Gastrocnemius medialis (tissue), 4 donors: ENCODE data around the gene DAD1. TPM values are rescaled to one million over a fixed set of nuclear protein-coding genes. Genes with fewer than 3 reads are reported as not detected.

Experiments
- ATAC-seq, 2 donors: fragments of 150-250 bp; one replicate each; pipeline ENCODE4 v1.9.1; 2016
- DNase-seq, 2 donors: peaks; one replicate each; pipeline ENCODE4 v3.0.0-alpha.2; 2019
- H3K27ac ChIP-seq, 4 donors: fragments of 200-600 bp; sonication (generic); 1 replicate in 1 of 4; 2 replicates in 3 of 4; pipeline ENCODE4 v1.5.1; 2016 to 2018; ENCODE audit warnings: mild to moderate bottlenecking in 2 of 4, moderate library complexity in 1 of 4
- H3K27me3 ChIP-seq, 3 donors: fragments of 200-600 bp; sonication (generic) in 2 of 3; 1 replicate in 1 of 3; 2 replicates in 2 of 3; pipeline versions ENCODE4 v1.5.1 to v1.6.0; 2016 to 2019; ENCODE audit warnings: mild to moderate bottlenecking in 1 of 3, moderate library complexity in 1 of 3
- H3K36me3 ChIP-seq, 2 donors: fragments of 200-600 bp; sonication (generic) in 1 of 2; one replicate each; pipeline ENCODE4 v1.5.1; 2017 to 2018
- H3K4me1 ChIP-seq, 2 donors: fragments of 200-600 bp; sonication (generic) in 1 of 2; one replicate each; pipeline ENCODE4 v1.5.1; 2016 to 2017; ENCODE audit warnings: mild to moderate bottlenecking in 2 of 2
- H3K4me3 ChIP-seq, 4 donors: fragments of 200-600 bp; sonication (generic) in 3 of 4; 1 replicate in 1 of 4; 2 replicates in 3 of 4; pipeline ENCODE4 v1.5.1; 2016 to 2019; ENCODE audit warnings: mild to moderate bottlenecking in 2 of 4
- H3K9me3 ChIP-seq, 3 donors: fragments of 200-600 bp; sonication (generic) in 2 of 3; 1 replicate in 1 of 3; 2 replicates in 2 of 3; pipeline ENCODE4 v1.5.1; 2016 to 2019
- POLR2A ChIP-seq, 2 donors: fragments of 450-650 bp; IDR thresholded peaks; one replicate each; pipeline ENCODE4 v1.6.1; 2017; ENCODE audit warnings: antibody characterized with exemption in 2 of 2, mild to moderate bottlenecking in 2 of 2, moderate library complexity in 2 of 2
- in situ Hi-C, 4 donors: fragments of 200-750 bp; cut with MboI; loops; one replicate each; pipeline versions ENCODE4 v1.15.0 to v1.8.0; 2017; ENCODE audit warnings: low sequenced_read_pairs in 4 of 4
- intact Hi-C: fragments of 100-400 bp; cut with DNase I; formaldehyde crosslinking; loops from one replicate; pipeline ENCODE4 v1.15.1; 2023; ENCODE audit warnings: low total_unique reads
- total RNA-seq, 4 donors: library from RNA; depleted of rRNA; stranded (reverse); fragments of >200 nt; gene quantifications; one replicate each; pipeline versions ENCODE4 v1.1.0 to v1.2.3, GENCODE V29; 2016
- TF ChIP-seq, protein P1 (sequence below), 5 experiments: fragments of 450-650 bp in 3 of 5; fragments of 200-600 bp in 2 of 5; sonication (generic) in 2 of 5; IDR thresholded peaks in 4 of 5; conservative IDR thresholded peaks in 1 of 5; 1 replicate in 4 of 5; 2 replicates in 1 of 5; pipeline ENCODE4 v1.5.1; 2016 to 2019; ENCODE audit warnings: antibody characterized with exemption in 5 of 5, mild to moderate bottlenecking in 3 of 5, moderate library complexity in 3 of 5

The DAD1 gene
- total RNA-seq, 4 donors from 2014 or later, result 155 to 257 (median 209) TPM

DNA sequence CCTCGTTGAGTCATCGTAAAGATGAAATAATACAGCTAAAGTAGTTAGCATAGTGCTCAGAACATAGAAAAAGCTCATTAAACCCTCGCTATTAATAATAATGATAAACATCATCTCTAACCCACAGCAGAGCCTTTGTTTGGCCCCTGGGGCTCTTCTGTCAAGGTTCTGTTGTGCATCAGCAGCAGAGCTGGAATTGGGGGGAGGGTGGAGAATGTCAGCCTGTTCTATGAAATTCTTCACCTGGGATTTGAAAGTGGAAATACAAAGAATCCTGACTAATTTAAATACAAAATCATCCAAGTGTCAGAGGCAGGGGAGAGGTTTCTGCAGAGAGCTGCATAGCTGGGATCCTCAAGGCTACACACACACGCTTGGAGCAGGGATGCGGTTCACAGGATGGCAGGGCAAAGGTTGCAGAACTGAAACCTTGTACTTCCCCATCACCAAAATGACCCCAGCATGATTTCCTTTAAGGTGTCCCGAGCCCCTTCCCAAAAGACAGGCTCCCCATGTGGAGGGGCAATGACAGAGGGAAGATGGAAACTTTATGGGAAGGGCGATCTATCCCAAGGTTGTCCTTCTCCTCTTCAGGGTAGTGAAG is 71.8 kb downstream of the DAD1 start:
- ATAC-seq (no peak), DNase-seq (no peak)
- Histone ChIP-seq H3K9me3 (no peaks in the 10 kb centered on the region), H3K27me3 (no peaks in the 10 kb centered on the region), H3K36me3 (no peaks in the 10 kb centered on the region), H3K4me1 (peaks cover 14 to 17% of the 10 kb centered on the region in 2 donors), H3K4me3 (no peak overlapping the region), H3K27ac (no peak overlapping the region)
- intact Hi-C loops (no loop called here), in situ Hi-C loops (no loop called here)
- no peak for TF ChIP-seq POLR2A (IDR thresholded peaks at IDR 0.05)
- TF ChIP-seq, protein P1, sequence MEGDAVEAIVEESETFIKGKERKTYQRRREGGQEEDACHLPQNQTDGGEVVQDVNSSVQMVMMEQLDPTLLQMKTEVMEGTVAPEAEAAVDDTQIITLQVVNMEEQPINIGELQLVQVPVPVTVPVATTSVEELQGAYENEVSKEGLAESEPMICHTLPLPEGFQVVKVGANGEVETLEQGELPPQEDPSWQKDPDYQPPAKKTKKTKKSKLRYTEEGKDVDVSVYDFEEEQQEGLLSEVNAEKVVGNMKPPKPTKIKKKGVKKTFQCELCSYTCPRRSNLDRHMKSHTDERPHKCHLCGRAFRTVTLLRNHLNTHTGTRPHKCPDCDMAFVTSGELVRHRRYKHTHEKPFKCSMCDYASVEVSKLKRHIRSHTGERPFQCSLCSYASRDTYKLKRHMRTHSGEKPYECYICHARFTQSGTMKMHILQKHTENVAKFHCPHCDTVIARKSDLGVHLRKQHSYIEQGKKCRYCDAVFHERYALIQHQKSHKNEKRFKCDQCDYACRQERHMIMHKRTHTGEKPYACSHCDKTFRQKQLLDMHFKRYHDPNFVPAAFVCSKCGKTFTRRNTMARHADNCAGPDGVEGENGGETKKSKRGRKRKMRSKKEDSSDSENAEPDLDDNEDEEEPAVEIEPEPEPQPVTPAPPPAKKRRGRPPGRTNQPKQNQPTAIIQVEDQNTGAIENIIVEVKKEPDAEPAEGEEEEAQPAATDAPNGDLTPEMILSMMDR (IDR thresholded peaks at IDR 0.05 in 4 of 5, conservative IDR thresholded peaks at IDR 0.05 in 1 of 5), result no peak

DNA sequence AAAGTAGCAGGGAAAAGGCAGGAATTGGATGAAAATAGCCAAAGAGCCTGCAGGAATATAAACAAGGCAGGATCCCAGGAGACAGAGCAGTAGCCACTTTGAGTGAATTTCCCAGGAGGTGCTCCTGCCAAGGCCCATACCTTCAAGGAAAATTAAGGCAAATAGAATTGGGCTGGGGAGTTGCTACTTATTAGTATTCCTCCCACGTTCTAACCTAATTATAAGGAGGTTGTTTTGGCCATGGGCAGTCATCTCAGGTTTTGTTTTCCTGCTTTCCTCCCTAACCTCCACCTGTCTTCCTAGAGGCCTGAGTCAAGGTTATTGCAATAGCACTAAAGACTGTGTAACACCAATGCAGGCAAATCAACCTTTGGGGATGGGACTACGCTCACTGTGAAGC is 73.1 kb downstream of the DAD1 start:
- no peak for ATAC-seq
- no peak for DNase-seq
- H3K36me3 ChIP-seq, result no peaks in the 10 kb centered on the region
- intact Hi-C loops (no loop called here), in situ Hi-C loops (no loop called here)
- no peaks in the 10 kb centered on the region for H3K9me3 ChIP-seq
- H3K27ac ChIP-seq, result no peak overlapping the region
- no peak overlapping the region for H3K4me3 ChIP-seq
- no peak for TF ChIP-seq POLR2A (IDR thresholded peaks at IDR 0.05)
- TF ChIP-seq, protein P1 (IDR thresholded peaks at IDR 0.05 in 4 of 5, conservative IDR thresholded peaks at IDR 0.05 in 1 of 5), result no peak
- peaks cover 14 to 17% of the 10 kb centered on the region in 2 donors for H3K4me1 ChIP-seq
- no peaks in the 10 kb centered on the region for H3K27me3 ChIP-seq

Other genes with a start within 250 kb of the DAD1 start
- gene ABHD4, start 9.1 kb upstream of the DAD1 start, total RNA-seq, result 10 to 100 TPM; 17.1 to 38.7 (median 27.6) TPM
- not detected for gene OR6J1, start 55.1 kb upstream of the DAD1 start, total RNA-seq
- 100 to 1,000 TPM in 3 of 4 donors, 10 to 100 TPM in 1; 83.5 to 135 (median 114) TPM for gene OXA1L, start 177.5 kb upstream of the DAD1 start, total RNA-seq
- 1 to 10 TPM in 3 of 4 donors, under 1 TPM in 1; 0.68 to 5.3 (median 2.2) TPM for gene SLC7A7, start 226.2 kb upstream of the DAD1 start, total RNA-seq
- gene MRPL52, start 240.7 kb upstream of the DAD1 start, total RNA-seq, result 100 to 1,000 TPM in 1 of 4 donors, 10 to 100 TPM in 3; 48.5 to 153 (median 89.0) TPM
- gene MMP14, start 247.4 kb upstream of the DAD1 start, total RNA-seq, result 10 to 100 TPM; 14.9 to 29.7 (median 20.8) TPM